Measurements from ENCODE around the gene MAGEA12.
"Not testable (repeated sequence)": the region's sequence is repeated elsewhere in the genome, so short reads cannot be mapped to it uniquely, and the experiment has no call there.

The MAGEA12 gene

DNA sequence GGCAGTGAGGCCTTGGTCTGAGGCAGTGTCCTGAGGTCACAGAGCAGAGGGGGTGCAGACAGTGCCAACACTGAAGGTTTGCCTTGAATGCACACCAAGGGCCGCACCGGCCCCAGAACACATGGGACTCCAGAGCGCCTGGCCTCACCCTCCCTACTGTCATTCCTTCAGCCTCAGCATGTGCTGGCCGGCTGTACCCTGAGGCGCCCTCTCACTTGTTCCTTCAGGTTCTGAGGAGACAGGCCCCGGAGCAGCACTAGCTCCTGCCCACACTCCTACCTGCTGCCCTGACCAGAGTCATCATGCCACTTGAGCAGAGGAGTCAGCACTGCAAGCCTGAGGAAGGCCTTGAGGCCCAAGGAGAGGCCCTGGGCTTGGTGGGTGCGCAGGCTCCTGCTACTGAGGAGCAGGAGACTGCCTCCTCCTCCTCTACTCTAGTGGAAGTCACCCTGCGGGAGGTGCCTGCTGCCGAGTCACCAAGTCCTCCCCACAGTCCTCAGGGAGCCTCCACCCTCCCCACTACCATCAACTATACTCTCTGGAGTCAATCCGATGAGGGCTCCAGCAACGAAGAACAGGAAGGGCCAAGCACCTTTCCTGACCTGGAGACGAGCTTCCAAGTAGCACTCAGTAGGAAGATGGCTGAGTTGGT lies 2.4 kb downstream of the MAGEA12 start:
- H3K9ac ChIP-seq (ENCODE audit: low read depth, low read length): no peak overlapping the region

DNA sequence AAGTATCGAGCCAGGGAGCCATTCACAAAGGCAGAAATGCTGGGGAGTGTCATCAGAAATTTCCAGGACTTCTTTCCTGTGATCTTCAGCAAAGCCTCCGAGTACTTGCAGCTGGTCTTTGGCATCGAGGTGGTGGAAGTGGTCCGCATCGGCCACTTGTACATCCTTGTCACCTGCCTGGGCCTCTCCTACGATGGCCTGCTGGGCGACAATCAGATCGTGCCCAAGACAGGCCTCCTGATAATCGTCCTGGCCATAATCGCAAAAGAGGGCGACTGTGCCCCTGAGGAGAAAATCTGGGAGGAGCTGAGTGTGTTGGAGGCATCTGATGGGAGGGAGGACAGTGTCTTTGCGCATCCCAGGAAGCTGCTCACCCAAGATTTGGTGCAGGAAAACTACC lies 3.0 kb downstream of the MAGEA12 start:
- H3K27me3 ChIP-seq (ENCODE audit: insufficient read depth, low read length); H3K4me1 ChIP-seq (ENCODE audit: insufficient read depth, low read length); H3K4me3 ChIP-seq (ENCODE audit: low read length); H3K9ac ChIP-seq (ENCODE audit: low read depth, low read length); H3K36me3 ChIP-seq (ENCODE audit: insufficient read depth, low read length); H3K27ac ChIP-seq (ENCODE audit: low read depth, low read length); H3K9me3 ChIP-seq (ENCODE audit: insufficient read depth, low read depth, low read length): not testable (repeated sequence)
- WGBS: 95% methylated on average over 12 of the region's 12 CpGs

More for the DNA sequence above, 2.4 kb downstream of the MAGEA12 start:
- no peaks in the 10 kb centered on the region for H3K36me3 ChIP-seq (ENCODE audit: insufficient read depth, low read length)
- no peak overlapping the region for H3K4me3 ChIP-seq (ENCODE audit: low read length)
- H3K27ac ChIP-seq (ENCODE audit: low read depth, low read length): no peak overlapping the region
- no peaks in the 10 kb centered on the region for H3K27me3 ChIP-seq (ENCODE audit: insufficient read depth, low read length)
- WGBS: 88% methylated on average over 12 of the region's 12 CpGs
- H3K9me3 ChIP-seq (ENCODE audit: insufficient read depth, low read depth, low read length): no peaks in the 10 kb centered on the region
- H3K4me1 ChIP-seq (ENCODE audit: insufficient read depth, low read length): no peaks in the 10 kb centered on the region

- Histone ChIP-seq H3K9ac (ENCODE audit: low read depth, low read length) (no peak overlapping the region), H3K27ac (ENCODE audit: low read depth, low read length) (no peak overlapping the region), H3K9me3 (ENCODE audit: insufficient read depth, low read depth, low read length) (no peaks in the 10 kb centered on the region), H3K36me3 (ENCODE audit: insufficient read depth, low read length) (no peaks in the 10 kb centered on the region), H3K4me1 (ENCODE audit: insufficient read depth, low read length) (no peaks in the 10 kb centered on the region), H3K27me3 (ENCODE audit: insufficient read depth, low read length) (no peaks in the 10 kb centered on the region), H3K4me3 (ENCODE audit: low read length) (no peak overlapping the region)
- WGBS: 80% methylated on average over 1 of the region's 5 CpGs
Observed at GRCh38 chrX:152738560-152738959, 5.0 kb downstream of the MAGEA12 start.

DNA sequence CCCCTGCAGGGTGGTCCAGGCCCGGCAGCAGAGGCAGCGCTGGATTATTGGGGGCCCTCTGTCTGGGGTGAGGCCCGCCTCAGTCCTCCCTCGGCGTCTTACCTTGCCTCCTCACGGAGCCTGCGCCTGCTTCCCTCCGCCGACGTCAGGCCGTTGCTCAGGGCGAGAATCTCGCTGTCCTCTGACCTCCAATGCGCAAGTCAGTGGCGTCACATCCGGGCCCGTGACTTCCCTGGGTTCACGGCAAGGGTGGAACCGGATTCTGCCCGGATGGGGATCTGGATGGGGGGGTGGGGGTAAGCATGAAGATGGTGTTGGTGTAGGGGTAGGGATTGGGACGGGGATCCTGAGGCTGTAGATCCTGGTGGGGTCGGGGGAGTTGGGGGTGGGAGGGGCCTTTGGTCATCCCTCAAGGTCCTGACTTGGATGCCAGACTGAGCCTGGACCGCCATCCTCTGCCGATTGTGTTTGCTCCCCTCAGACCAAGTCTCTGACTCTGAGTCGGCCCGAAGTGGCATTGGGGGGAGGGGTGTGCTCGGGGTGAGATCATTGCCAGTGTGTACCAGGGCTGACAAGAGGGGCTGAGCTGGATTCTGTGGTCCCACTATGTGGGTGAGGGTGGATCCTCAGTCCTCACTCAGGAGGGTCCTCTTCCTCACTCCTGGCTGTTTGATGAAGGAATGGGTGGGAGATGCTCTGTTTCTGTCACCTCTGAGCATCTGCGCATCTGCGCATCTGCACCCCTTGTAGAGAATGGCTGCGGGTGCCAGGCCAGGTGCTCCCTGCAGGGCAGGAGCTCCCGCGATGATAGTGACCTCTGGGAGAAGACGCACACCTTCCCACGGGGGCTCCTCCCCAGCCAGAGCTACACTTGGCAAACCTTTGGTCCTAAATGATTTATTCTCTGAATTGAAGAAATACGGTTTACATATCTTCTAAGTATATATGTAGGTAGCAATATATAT lies 20.4 kb downstream of the MAGEA12 start, which contains the start of gene MAGEA2:
MAGEA2 (minus strand) TSS at position 157 of the 965 bp plus-strand sequence. CDS start 2,479 bp downstream, outside the sequence.
- no CpG with 5 or more reads among the region's 35 CpGs for WGBS
- H3K4me1 ChIP-seq (ENCODE audit: insufficient read depth, low read length); H3K9ac ChIP-seq (ENCODE audit: low read depth, low read length); H3K27ac ChIP-seq (ENCODE audit: low read depth, low read length); H3K4me3 ChIP-seq (ENCODE audit: low read length); H3K9me3 ChIP-seq (ENCODE audit: insufficient read depth, low read depth, low read length); H3K36me3 ChIP-seq (ENCODE audit: insufficient read depth, low read length); H3K27me3 ChIP-seq (ENCODE audit: insufficient read depth, low read length): not testable (repeated sequence)

DNA sequence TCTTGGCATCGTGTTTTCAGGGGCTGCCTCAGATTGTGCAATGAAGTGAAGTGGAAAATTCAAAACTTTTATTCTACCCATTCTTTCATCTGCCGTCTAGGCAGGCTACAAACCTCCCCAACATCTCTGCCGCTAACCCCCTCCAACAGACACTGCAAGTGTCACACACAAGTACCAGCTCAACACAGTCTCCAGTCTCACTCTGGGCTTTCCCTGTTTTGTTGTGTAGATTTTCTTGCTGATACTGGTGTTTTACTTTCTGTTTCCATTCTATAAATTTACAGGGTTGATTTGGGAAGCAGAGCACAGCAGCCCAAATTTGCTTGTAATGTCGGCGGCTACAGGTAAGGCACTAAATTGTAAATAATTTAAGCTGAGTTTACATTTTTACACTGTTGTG lies 21.3 kb downstream of the MAGEA12 start:
- WGBS: no CpG with 5 or more reads among the region's 5 CpGs
- not testable (repeated sequence) for H3K36me3 ChIP-seq (ENCODE audit: insufficient read depth, low read length); H3K27ac ChIP-seq (ENCODE audit: low read depth, low read length); H3K27me3 ChIP-seq (ENCODE audit: insufficient read depth, low read length); H3K4me3 ChIP-seq (ENCODE audit: low read length); H3K9me3 ChIP-seq (ENCODE audit: insufficient read depth, low read depth, low read length); H3K4me1 ChIP-seq (ENCODE audit: insufficient read depth, low read length); H3K9ac ChIP-seq (ENCODE audit: low read depth, low read length)

- not testable (repeated sequence) for H3K9me3 ChIP-seq (ENCODE audit: insufficient read depth, low read depth, low read length); H3K4me1 ChIP-seq (ENCODE audit: insufficient read depth, low read length); H3K9ac ChIP-seq (ENCODE audit: low read depth, low read length); H3K27ac ChIP-seq (ENCODE audit: low read depth, low read length); H3K27me3 ChIP-seq (ENCODE audit: insufficient read depth, low read length); H3K36me3 ChIP-seq (ENCODE audit: insufficient read depth, low read length); H3K4me3 ChIP-seq (ENCODE audit: low read length)
- WGBS: no CpG with 5 or more reads among the region's 2 CpGs
Observed at GRCh38 chrX:152758918-152759317, 25.4 kb downstream of the MAGEA12 start, which contains the start of gene CSAG3. CSAG3 (plus strand) TSS chrX:152759218.

GRCh38 chrX:152759544-152759943 lies 26.0 kb downstream of the MAGEA12 start:
- WGBS: no CpG with 5 or more reads among the region's 7 CpGs

DNA sequence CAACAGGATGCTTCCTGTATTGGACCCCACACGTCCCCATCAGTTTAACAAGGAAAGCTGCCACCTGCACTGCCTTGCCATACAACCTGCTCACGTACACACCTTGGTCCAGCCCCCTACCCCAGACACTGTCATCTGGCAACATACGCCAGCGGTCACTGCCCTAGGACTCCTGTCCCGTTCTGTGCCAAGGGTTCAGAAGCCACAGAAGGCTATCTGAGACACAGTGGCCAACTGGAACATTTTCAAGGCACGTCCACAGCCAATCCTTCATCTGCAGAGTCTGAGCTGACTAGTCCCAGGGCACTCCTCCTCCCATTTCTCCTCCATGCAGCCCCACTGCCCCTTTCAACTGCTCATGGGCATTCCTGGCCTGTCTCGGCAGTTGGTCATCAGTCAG lies 28.0 kb downstream of the MAGEA12 start:
- H3K9ac ChIP-seq (ENCODE audit: low read depth, low read length); H3K9me3 ChIP-seq (ENCODE audit: insufficient read depth, low read depth, low read length); H3K27me3 ChIP-seq (ENCODE audit: insufficient read depth, low read length); H3K4me3 ChIP-seq (ENCODE audit: low read length); H3K36me3 ChIP-seq (ENCODE audit: insufficient read depth, low read length); H3K27ac ChIP-seq (ENCODE audit: low read depth, low read length); H3K4me1 ChIP-seq (ENCODE audit: insufficient read depth, low read length): not testable (repeated sequence)
- no CpG with 5 or more reads among the region's 7 CpGs for WGBS

More at GRCh38 chrX:152759544-152759943, 26.0 kb downstream of the MAGEA12 start:
- not testable (repeated sequence) for H3K9me3 ChIP-seq (ENCODE audit: insufficient read depth, low read depth, low read length); H3K4me1 ChIP-seq (ENCODE audit: insufficient read depth, low read length); H3K36me3 ChIP-seq (ENCODE audit: insufficient read depth, low read length); H3K27ac ChIP-seq (ENCODE audit: low read depth, low read length); H3K27me3 ChIP-seq (ENCODE audit: insufficient read depth, low read length); H3K9ac ChIP-seq (ENCODE audit: low read depth, low read length); H3K4me3 ChIP-seq (ENCODE audit: low read length)

GRCh38 chrX:152766562-152766961 lies 33.0 kb downstream of the MAGEA12 start:
- H3K27me3 ChIP-seq (ENCODE audit: insufficient read depth, low read length); H3K27ac ChIP-seq (ENCODE audit: low read depth, low read length); H3K4me1 ChIP-seq (ENCODE audit: insufficient read depth, low read length); H3K9me3 ChIP-seq (ENCODE audit: insufficient read depth, low read depth, low read length); H3K36me3 ChIP-seq (ENCODE audit: insufficient read depth, low read length); H3K4me3 ChIP-seq (ENCODE audit: low read length); H3K9ac ChIP-seq (ENCODE audit: low read depth, low read length): not testable (repeated sequence)
- WGBS: 89% methylated on average over 9 of the region's 9 CpGs

- not testable (repeated sequence) for H3K27ac ChIP-seq (ENCODE audit: low read depth, low read length); H3K36me3 ChIP-seq (ENCODE audit: insufficient read depth, low read length); H3K9ac ChIP-seq (ENCODE audit: low read depth, low read length); H3K4me3 ChIP-seq (ENCODE audit: low read length); H3K9me3 ChIP-seq (ENCODE audit: insufficient read depth, low read depth, low read length); H3K27me3 ChIP-seq (ENCODE audit: insufficient read depth, low read length); H3K4me1 ChIP-seq (ENCODE audit: insufficient read depth, low read length)
- no CpG with 5 or more reads among the region's 29 CpGs for WGBS
Observed at GRCh38 chrX:152769549-152770289, 36.2 kb downstream of the MAGEA12 start, which contains the start of gene MAGEA6. MAGEA6 (minus strand) TSS chrX:152769689; CDS start chrX:152767650, 2,039 bp downstream.

DNA sequence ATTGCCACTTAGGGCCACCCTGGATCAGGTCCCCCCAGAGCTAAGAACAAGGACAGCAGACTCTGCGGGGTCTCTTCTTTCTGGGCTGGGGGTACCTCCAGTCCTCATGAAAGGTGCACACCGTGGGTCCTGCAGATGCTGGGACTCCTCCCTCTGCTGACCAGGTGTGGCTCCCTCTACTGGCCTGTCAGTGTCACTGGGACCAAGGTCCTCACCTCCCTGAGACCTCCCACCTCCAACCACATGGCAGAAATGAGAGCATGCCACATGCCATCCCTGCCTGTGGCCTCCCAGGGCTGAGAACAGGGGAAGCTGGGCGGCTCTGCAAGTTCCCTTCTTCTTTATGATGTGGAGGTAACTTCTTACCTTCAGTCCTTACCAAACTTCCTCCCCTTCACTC lies 53.5 kb downstream of the MAGEA12 start:
- no CpG with 5 or more reads among the region's 3 CpGs for WGBS
- H3K9ac ChIP-seq (ENCODE audit: low read depth, low read length); H3K36me3 ChIP-seq (ENCODE audit: insufficient read depth, low read length); H3K4me3 ChIP-seq (ENCODE audit: low read length); H3K27me3 ChIP-seq (ENCODE audit: insufficient read depth, low read length); H3K27ac ChIP-seq (ENCODE audit: low read depth, low read length); H3K4me1 ChIP-seq (ENCODE audit: insufficient read depth, low read length); H3K9me3 ChIP-seq (ENCODE audit: insufficient read depth, low read depth, low read length): not testable (repeated sequence)

All from HUES64 (cell line).